ENCODE data around the gene ZNF430. TPM values are rescaled to one million over a fixed set of nuclear protein-coding genes. Genes with fewer than 3 reads are reported as not detected.

ZNF430 gene
- total and polyA plus RNA-seq, 4 donors, result 0.31 to 5.3 (median 2.9) TPM

GRCh38 chr19:21022996-21023395, 2.5 kb downstream of the ZNF430 start:
- TF ChIP-seq GABPA (IDR thresholded peaks at IDR 0.05 in 1 of 2, conservative IDR thresholded peaks at IDR 0.05 in 1 of 2) (no peak), RXRA (IDR thresholded peaks at IDR 0.05) (no peak), TAF1 (conservative IDR thresholded peaks at IDR 0.05) (no peak), NR2F2 (IDR thresholded peaks at IDR 0.05) (no peak), HNF4G (IDR thresholded peaks at IDR 0.05) (no peak), YY1 (IDR thresholded peaks at IDR 0.05) (no peak), SP1 (IDR thresholded peaks at IDR 0.05) (no peak), MAX (IDR thresholded peaks at IDR 0.05) (no peak), RAD21 (IDR thresholded peaks at IDR 0.05) (no peak), EGR1 (IDR thresholded peaks at IDR 0.05; ENCODE audit: low read depth in 2 of 2) (no peak), JUND (IDR thresholded peaks at IDR 0.05) (no peak), FOXA2 (IDR thresholded peaks at IDR 0.05) (no peak), HNF4A (conservative IDR thresholded peaks at IDR 0.05) (no peak)
- TF ChIP-seq, protein P1, sequence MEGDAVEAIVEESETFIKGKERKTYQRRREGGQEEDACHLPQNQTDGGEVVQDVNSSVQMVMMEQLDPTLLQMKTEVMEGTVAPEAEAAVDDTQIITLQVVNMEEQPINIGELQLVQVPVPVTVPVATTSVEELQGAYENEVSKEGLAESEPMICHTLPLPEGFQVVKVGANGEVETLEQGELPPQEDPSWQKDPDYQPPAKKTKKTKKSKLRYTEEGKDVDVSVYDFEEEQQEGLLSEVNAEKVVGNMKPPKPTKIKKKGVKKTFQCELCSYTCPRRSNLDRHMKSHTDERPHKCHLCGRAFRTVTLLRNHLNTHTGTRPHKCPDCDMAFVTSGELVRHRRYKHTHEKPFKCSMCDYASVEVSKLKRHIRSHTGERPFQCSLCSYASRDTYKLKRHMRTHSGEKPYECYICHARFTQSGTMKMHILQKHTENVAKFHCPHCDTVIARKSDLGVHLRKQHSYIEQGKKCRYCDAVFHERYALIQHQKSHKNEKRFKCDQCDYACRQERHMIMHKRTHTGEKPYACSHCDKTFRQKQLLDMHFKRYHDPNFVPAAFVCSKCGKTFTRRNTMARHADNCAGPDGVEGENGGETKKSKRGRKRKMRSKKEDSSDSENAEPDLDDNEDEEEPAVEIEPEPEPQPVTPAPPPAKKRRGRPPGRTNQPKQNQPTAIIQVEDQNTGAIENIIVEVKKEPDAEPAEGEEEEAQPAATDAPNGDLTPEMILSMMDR (IDR thresholded peaks at IDR 0.05; ENCODE audit: low read depth, low read length, missing input control), result no peak
- TF ChIP-seq, protein P2, sequence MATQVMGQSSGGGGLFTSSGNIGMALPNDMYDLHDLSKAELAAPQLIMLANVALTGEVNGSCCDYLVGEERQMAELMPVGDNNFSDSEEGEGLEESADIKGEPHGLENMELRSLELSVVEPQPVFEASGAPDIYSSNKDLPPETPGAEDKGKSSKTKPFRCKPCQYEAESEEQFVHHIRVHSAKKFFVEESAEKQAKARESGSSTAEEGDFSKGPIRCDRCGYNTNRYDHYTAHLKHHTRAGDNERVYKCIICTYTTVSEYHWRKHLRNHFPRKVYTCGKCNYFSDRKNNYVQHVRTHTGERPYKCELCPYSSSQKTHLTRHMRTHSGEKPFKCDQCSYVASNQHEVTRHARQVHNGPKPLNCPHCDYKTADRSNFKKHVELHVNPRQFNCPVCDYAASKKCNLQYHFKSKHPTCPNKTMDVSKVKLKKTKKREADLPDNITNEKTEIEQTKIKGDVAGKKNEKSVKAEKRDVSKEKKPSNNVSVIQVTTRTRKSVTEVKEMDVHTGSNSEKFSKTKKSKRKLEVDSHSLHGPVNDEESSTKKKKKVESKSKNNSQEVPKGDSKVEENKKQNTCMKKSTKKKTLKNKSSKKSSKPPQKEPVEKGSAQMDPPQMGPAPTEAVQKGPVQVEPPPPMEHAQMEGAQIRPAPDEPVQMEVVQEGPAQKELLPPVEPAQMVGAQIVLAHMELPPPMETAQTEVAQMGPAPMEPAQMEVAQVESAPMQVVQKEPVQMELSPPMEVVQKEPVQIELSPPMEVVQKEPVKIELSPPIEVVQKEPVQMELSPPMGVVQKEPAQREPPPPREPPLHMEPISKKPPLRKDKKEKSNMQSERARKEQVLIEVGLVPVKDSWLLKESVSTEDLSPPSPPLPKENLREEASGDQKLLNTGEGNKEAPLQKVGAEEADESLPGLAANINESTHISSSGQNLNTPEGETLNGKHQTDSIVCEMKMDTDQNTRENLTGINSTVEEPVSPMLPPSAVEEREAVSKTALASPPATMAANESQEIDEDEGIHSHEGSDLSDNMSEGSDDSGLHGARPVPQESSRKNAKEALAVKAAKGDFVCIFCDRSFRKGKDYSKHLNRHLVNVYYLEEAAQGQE (IDR thresholded peaks at IDR 0.05), result no peak
- TF ChIP-seq, protein P3, sequence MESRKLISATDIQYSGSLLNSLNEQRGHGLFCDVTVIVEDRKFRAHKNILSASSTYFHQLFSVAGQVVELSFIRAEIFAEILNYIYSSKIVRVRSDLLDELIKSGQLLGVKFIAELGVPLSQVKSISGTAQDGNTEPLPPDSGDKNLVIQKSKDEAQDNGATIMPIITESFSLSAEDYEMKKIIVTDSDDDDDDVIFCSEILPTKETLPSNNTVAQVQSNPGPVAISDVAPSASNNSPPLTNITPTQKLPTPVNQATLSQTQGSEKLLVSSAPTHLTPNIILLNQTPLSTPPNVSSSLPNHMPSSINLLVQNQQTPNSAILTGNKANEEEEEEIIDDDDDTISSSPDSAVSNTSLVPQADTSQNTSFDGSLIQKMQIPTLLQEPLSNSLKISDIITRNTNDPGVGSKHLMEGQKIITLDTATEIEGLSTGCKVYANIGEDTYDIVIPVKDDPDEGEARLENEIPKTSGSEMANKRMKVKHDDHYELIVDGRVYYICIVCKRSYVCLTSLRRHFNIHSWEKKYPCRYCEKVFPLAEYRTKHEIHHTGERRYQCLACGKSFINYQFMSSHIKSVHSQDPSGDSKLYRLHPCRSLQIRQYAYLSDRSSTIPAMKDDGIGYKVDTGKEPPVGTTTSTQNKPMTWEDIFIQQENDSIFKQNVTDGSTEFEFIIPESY (IDR thresholded peaks at IDR 0.05), result no peak
- 83% methylated on average over 2 of the region's 2 CpGs for WGBS
- Histone ChIP-seq H3K4me1 (ENCODE audit: control insufficient read depth in 4 of 4, insufficient read depth in 4 of 4, low read length in 3 of 4) (peaks cover 0 to 1% (median 0%) of the 10 kb centered on the region in 4 donors), H3K9ac (ENCODE audit: low read depth in 1 of 2, low read length in 2 of 2) (no peak overlapping the region), H3K9me3 (ENCODE audit: control insufficient read depth in 4 of 4, low read length in 3 of 4) (peaks cover 0 to 2% (median 0%) of the 10 kb centered on the region in 4 donors), H3K27ac (ENCODE audit: low read depth in 1 of 2, low read length in 2 of 2) (no peak overlapping the region), H3K27me3 (ENCODE audit: control insufficient read depth in 4 of 4, insufficient read depth in 4 of 4, low read length in 3 of 4) (no peaks in the 10 kb centered on the region), H3K4me3 (ENCODE audit: low read depth in 1 of 3, low read length in 3 of 3) (no peak overlapping the region), H3K36me3 (ENCODE audit: control insufficient read depth in 4 of 4, insufficient read depth in 3 of 4, low read depth in 1 of 4, low read length in 3 of 4) (no peaks in the 10 kb centered on the region)
- DNase-seq (ENCODE audit: low spot score), result no peak

DNA sequence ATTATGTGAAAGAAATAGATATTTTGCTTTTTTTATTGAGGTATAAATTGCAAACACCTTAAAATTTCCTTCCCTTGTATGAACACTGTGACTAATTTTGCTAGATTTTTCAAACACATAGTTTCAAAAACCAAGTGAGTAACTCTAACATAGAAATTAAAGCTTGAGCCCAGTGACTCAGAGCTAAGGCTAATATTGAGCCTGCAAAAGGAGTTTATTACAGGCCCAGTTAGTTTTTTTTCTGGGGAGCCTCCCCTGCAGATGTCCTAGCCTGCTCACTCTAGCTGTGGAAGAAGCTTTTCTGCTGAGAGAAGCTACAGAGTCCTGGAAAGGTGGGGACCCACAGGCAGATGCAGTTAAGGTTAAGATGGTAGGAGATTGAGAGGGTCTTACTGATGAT, 3.4 kb downstream of the ZNF430 start:
- peaks cover 0 to 2% (median 0%) of the 10 kb centered on the region in 4 donors for H3K9me3 ChIP-seq (ENCODE audit: control insufficient read depth in 4 of 4, low read length in 3 of 4)
- DNase-seq (ENCODE audit: low spot score), result no peak
- H3K36me3 ChIP-seq (ENCODE audit: control insufficient read depth in 4 of 4, insufficient read depth in 3 of 4, low read depth in 1 of 4, low read length in 3 of 4), result peaks cover 0 to 2% (median 0%) of the 10 kb centered on the region in 4 donors
- H3K4me1 ChIP-seq (ENCODE audit: control insufficient read depth in 4 of 4, insufficient read depth in 4 of 4, low read length in 3 of 4), result peaks cover 0 to 1% (median 0%) of the 10 kb centered on the region in 4 donors
- no peak overlapping the region for H3K9ac ChIP-seq (ENCODE audit: low read depth in 1 of 2, low read length in 2 of 2)
- H3K27me3 ChIP-seq (ENCODE audit: control insufficient read depth in 4 of 4, insufficient read depth in 4 of 4, low read length in 3 of 4), result no peaks in the 10 kb centered on the region
- H3K27ac ChIP-seq (ENCODE audit: low read depth in 1 of 2, low read length in 2 of 2), result no peak overlapping the region
- no peak for TF ChIP-seq FOXA1 (IDR thresholded peaks at IDR 0.05)
- no peak for TF ChIP-seq JUND (IDR thresholded peaks at IDR 0.05)
- no peak for TF ChIP-seq RXRA (IDR thresholded peaks at IDR 0.05)
- no peak for TF ChIP-seq FOXA2 (IDR thresholded peaks at IDR 0.05)
- TF ChIP-seq HNF4A (conservative IDR thresholded peaks at IDR 0.05), result no peak
- TF ChIP-seq RAD21 (IDR thresholded peaks at IDR 0.05), result no peak
- TF ChIP-seq NR2F2 (IDR thresholded peaks at IDR 0.05), result no peak
- no peak for TF ChIP-seq EGR1 (IDR thresholded peaks at IDR 0.05; ENCODE audit: low read depth in 2 of 2)
- TF ChIP-seq GABPA (IDR thresholded peaks at IDR 0.05 in 1 of 2, conservative IDR thresholded peaks at IDR 0.05 in 1 of 2), result no peak
- H3K4me3 ChIP-seq (ENCODE audit: low read depth in 1 of 3, low read length in 3 of 3), result no peak overlapping the region

Data from liver (tissue), 9 donors.